HEK293 (cell line): ENCODE results near the gene CLEC16A.

Source experiments
- CTCF ChIA-PET: fragments of 350-600 bp; formaldehyde crosslinking; extraction: SDS; loops from one replicate; lab custom pipeline; 2021; ENCODE audit warnings: antibody characterized with exemption; lab: Yijun Ruan, JAX
- POLR2A ChIA-PET: fragments of 300-600 bp; formaldehyde crosslinking; extraction: SDS; loops from one replicate; lab custom pipeline; 2020; ENCODE audit warnings: antibody characterized with exemption, inconsistent platforms; lab: Yijun Ruan, JAX
- H3K27ac ChIP-seq: fragments of 200-500 bp; sonication (Bioruptor generic); 2 replicates; pipeline ENCODE4 v1.5.1; 2014; ENCODE audit warnings: low read depth, low read length, control low read depth, inconsistent platforms; ENCODE audit errors: extremely low read depth
- H3K36me3 ChIP-seq, 2 experiments: fragments of 200-500 bp in 1 of 2; sonication (Bioruptor generic) in 1 of 2; 1 replicate in 1 of 2; 2 replicates in 1 of 2; pipeline ENCODE4 v1.5.1; 2014 to 2017; ENCODE audit warnings: inconsistent platforms in 2 of 2, low read length in 2 of 2; ENCODE audit not compliant: control insufficient read depth in 2 of 2, insufficient read depth in 1 of 2
- H3K4me1 ChIP-seq: fragments of 200-500 bp; sonication (Bioruptor generic); 2 replicates; pipeline ENCODE4 v1.5.1; 2014; ENCODE audit warnings: mild to moderate bottlenecking, low read length, inconsistent platforms; ENCODE audit not compliant: control insufficient read depth, insufficient read depth
- H3K4me3 ChIP-seq: 2 replicates; pipeline ENCODE4 v1.5.1; 2011; ENCODE audit warnings: low read depth, mild to moderate bottlenecking, control low read depth, low read length, moderate library complexity
- H3K9me3 ChIP-seq: fragments of 200-500 bp; sonication (Bioruptor generic); 2 replicates; pipeline ENCODE4 v1.5.1; 2014; ENCODE audit warnings: low read depth, low read length, inconsistent platforms; ENCODE audit not compliant: control insufficient read depth, insufficient read depth
- AEBP2 ChIP-seq: fragments of 450-650 bp; formaldehyde crosslinking; IDR thresholded peaks from 2 replicates; pipeline ENCODE4 v1.5.1; 2016; ENCODE audit warnings: missing biosample characterization, missing genetic modification characterization, borderline replicate concordance
- EGR2 ChIP-seq: fragments of 450-650 bp; formaldehyde crosslinking; IDR thresholded peaks from 2 replicates; pipeline ENCODE4 v1.5.1; 2016; ENCODE audit warnings: low read depth, missing biosample characterization, missing genetic modification characterization
- ELK4 ChIP-seq: IDR thresholded peaks from 2 replicates; pipeline ENCODE4 v1.6.1; 2011; ENCODE audit warnings: mild to moderate bottlenecking, low read depth, low read length, borderline replicate concordance
- PRDM4 ChIP-seq: fragments of 450-650 bp; formaldehyde crosslinking; IDR thresholded peaks from 2 replicates; pipeline ENCODE4 v1.5.1; 2017; ENCODE audit warnings: missing biosample characterization, missing genetic modification characterization
- ZFHX2 ChIP-seq: fragments of 450-650 bp; formaldehyde crosslinking; conservative IDR thresholded peaks from 2 replicates; pipeline ENCODE4 v1.5.1; 2016; ENCODE audit warnings: missing biosample characterization, missing genetic modification characterization
- ZNF19 ChIP-seq: fragments of 450-650 bp; formaldehyde crosslinking; IDR thresholded peaks from 2 replicates; pipeline ENCODE4; 2016; ENCODE audit warnings: missing biosample characterization, missing genetic modification characterization, low read depth
- ZNF274 ChIP-seq, 2 experiments: fragments of 200-500 bp in 1 of 2; fragments of 450-650 bp in 1 of 2; sonication (Bioruptor generic) in 1 of 2; formaldehyde crosslinking in 1 of 2; IDR thresholded peaks; 2 replicates each; pipeline versions ENCODE4 v1.5.1 to v1.6.1; 2014 to 2016; ENCODE audit warnings: borderline replicate concordance in 1 of 2, inconsistent platforms in 1 of 2, low read length in 1 of 2, missing biosample characterization in 1 of 2, missing genetic modification characterization in 1 of 2
- ZNF350 ChIP-seq: fragments of 450-650 bp; formaldehyde crosslinking; IDR thresholded peaks from 2 replicates; pipeline ENCODE4 v1.5.0; 2017; ENCODE audit warnings: missing biosample characterization, mild to moderate bottlenecking, missing genetic modification characterization
- ZNF394 ChIP-seq: fragments of 450-650 bp; formaldehyde crosslinking; IDR thresholded peaks from 2 replicates; pipeline ENCODE4 v1.5.1; 2016; ENCODE audit warnings: missing biosample characterization, missing genetic modification characterization, mild to moderate bottlenecking, moderate library complexity, borderline replicate concordance
- ZNF48 ChIP-seq: fragments of 450-650 bp; formaldehyde crosslinking; IDR thresholded peaks from 2 replicates; pipeline ENCODE4 v1.5.1; 2016; ENCODE audit warnings: missing biosample characterization, missing genetic modification characterization
- ZNF571 ChIP-seq: fragments of 450-650 bp; formaldehyde crosslinking; IDR thresholded peaks from 2 replicates; pipeline ENCODE4 v1.5.0; 2017; ENCODE audit warnings: missing biosample characterization, missing genetic modification characterization
- ZNF580 ChIP-seq: fragments of 450-650 bp; formaldehyde crosslinking; IDR thresholded peaks from 2 replicates; pipeline ENCODE4 v1.5.1; 2016; ENCODE audit warnings: missing biosample characterization, missing genetic modification characterization
- ZNF621 ChIP-seq: fragments of 450-650 bp; formaldehyde crosslinking; IDR thresholded peaks from 2 replicates; pipeline ENCODE4 v1.5.1; 2017; ENCODE audit warnings: missing biosample characterization, missing genetic modification characterization
- ZNF654 ChIP-seq: fragments of 450-650 bp; formaldehyde crosslinking; IDR thresholded peaks from 2 replicates; pipeline ENCODE4 v1.5.1; 2016; ENCODE audit warnings: low read depth, missing biosample characterization, missing genetic modification characterization
- ZNF701 ChIP-seq: fragments of 450-650 bp; formaldehyde crosslinking; IDR thresholded peaks from 2 replicates; pipeline ENCODE4 v1.5.1; 2016; ENCODE audit warnings: missing biosample characterization, missing genetic modification characterization
- TF ChIP-seq, protein P1 (sequence below): fragments of 450-650 bp; formaldehyde crosslinking; conservative IDR thresholded peaks from 2 replicates; pipeline ENCODE4 v1.5.1; 2016; ENCODE audit warnings: low read depth, missing biosample characterization, missing genetic modification characterization

The CLEC16A gene

DNA sequence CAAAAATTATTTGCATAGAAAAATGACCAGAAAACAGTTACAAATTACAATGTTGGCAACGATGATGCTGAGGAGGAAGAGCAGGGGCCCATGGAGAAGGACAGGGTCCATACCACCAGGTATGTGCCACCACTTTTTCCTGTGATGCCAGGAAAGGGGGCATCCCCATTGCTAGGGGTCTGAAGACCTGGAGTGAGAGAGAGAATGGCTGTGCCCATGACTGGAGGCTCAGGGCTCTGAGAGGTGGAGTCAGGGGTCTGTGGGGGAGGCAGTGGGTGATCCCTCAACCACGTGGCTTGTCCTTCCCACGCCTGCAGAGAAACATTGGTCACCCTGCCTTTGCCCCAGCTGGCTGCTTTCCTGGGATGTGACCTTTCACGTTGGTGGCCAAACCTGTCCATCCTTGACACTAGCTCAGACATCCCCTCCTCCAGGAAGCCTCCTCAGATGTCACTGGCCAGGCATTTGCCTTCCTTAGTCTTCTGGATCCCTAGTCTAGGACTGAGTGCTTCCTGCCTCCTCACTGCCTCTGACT, 260.2 kb downstream of the CLEC16A start:
- Histone ChIP-seq H3K9me3 (no peaks in the 10 kb centered on the region), H3K36me3 (no peaks in the 10 kb centered on the region), H3K4me1 (no peaks in the 10 kb centered on the region), H3K4me3 (no peak overlapping the region), H3K27ac (no peak overlapping the region)
- ChIA-PET CTCF (no interaction called here), POLR2A (no interaction called here)
- TF ChIP-seq ZNF48 (tag by site-specific recombination), result no peak
- TF ChIP-seq ZFHX2, result peak; percentile 46; the same call in 1 of the 2 replicates
- peak; percentile 24; the same call in 1 of the 2 replicates for TF ChIP-seq EGR2 (tag by site-specific recombination)

DNA sequence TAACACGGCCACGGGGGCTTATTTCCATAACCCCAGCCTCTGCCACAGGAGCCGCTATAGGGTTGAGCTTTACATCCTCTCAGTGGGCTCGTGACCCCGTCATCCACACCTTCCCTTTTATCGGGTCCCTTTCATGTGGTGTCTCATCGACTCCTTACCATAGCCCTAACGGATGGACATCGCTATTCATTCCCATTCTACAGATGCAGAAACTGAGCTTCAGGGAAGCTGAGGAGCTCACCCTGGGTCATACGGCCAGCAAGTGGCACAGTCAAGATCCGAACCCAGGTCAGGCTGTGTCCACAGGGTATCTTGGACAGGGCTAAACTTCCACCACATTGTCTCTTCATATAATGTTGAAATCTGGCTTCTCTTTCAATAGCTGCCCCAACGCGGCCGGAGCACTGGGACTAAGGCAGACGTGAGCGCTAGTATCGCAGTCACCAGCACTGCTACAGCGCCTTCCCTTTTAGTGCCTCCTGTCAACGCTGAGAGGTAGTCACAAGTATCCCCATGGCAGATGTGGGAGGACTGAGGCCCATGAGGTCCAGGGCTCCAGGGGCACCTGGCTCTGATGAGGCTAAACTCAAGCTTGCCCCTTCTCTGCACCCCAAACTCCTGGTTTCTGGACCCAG, 260.8 kb downstream of the CLEC16A start:
- ChIA-PET CTCF (no interaction called here), POLR2A (no interaction called here)
- Histone ChIP-seq H3K4me1 (no peaks in the 10 kb centered on the region), H3K36me3 (no peaks in the 10 kb centered on the region), H3K9me3 (no peaks in the 10 kb centered on the region), H3K4me3 (no peak overlapping the region), H3K27ac (no peak overlapping the region)
- TF ChIP-seq PRDM4 (tag by site-specific recombination) (0 out of 2 replicates have a peak, but pooled peaks have one; percentile 27), ZNF394 (tag by site-specific recombination) (no peak), ZNF701 (tag by site-specific recombination) (no peak), ZNF19 (no peak), ZNF621 (tag by site-specific recombination) (no peak)

DNA sequence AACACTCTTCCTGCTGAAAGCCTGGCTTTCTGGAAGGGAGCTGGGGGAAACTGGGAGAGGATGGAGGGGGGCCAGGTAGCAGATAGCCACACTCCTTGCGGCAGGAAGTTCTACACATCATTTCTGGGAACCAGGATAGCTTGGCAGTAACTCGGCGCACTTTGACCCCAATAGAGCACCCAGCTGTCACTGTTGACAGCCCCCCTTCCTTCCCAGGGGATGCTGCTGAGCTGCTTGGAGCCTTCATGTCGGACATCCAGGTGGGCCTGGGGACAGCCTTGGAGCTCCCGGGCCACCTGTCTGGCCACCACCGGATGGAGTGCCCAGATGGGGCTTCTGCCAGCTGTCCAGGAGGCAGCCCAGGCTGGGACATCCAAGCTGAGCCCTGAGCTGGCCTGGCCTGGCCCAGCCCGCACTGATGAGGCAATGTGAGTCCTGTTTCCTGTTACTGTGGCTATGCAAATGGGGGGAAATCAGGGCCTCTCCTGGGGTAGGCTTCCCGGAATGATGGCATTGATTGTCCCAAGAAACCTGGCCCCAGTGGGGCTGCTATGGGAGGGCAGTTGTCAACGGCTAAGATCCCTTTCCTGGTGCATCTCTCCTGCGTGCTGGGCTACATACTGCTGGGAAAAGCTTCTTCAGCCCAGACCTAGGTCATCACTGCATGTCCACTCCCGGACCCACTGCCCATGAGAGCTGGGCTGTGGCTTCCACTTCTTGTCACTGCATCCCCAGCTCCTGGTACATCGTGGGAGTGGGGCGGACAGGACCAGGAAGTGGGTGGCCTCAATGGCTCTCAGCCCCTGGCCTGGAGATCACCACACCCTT, 261.6 kb downstream of the CLEC16A start:
- Histone ChIP-seq H3K4me1 (no peaks in the 10 kb centered on the region), H3K9me3 (no peaks in the 10 kb centered on the region), H3K27ac (no peak overlapping the region), H3K4me3 (no peak overlapping the region), H3K36me3 (no peaks in the 10 kb centered on the region)
- ChIA-PET POLR2A (interaction anchor here (1.0 kb wide), 1 partner anchor 50 kb away, joined by 3 read pairs; the partner anchor contains the start of gene SOCS1), CTCF (no interaction called here)
- TF ChIP-seq ZNF571 (tag by site-specific recombination), result no peak
- TF ChIP-seq, protein P1, sequence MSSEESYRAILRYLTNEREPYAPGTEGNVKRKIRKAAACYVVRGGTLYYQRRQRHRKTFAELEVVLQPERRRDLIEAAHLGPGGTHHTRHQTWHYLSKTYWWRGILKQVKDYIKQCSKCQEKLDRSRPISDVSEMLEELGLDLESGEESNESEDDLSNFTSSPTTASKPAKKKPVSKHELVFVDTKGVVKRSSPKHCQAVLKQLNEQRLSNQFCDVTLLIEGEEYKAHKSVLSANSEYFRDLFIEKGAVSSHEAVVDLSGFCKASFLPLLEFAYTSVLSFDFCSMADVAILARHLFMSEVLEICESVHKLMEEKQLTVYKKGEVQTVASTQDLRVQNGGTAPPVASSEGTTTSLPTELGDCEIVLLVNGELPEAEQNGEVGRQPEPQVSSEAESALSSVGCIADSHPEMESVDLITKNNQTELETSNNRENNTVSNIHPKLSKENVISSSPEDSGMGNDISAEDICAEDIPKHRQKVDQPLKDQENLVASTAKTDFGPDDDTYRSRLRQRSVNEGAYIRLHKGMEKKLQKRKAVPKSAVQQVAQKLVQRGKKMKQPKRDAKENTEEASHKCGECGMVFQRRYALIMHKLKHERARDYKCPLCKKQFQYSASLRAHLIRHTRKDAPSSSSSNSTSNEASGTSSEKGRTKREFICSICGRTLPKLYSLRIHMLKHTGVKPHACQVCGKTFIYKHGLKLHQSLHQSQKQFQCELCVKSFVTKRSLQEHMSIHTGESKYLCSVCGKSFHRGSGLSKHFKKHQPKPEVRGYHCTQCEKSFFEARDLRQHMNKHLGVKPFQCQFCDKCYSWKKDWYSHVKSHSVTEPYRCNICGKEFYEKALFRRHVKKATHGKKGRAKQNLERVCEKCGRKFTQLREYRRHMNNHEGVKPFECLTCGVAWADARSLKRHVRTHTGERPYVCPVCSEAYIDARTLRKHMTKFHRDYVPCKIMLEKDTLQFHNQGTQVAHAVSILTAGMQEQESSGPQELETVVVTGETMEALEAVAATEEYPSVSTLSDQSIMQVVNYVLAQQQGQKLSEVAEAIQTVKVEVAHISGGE (tag by site-specific recombination), result no peak
- no peak for TF ChIP-seq ZNF580 (tag by site-specific recombination)
- no peak for TF ChIP-seq ELK4
- no peak for TF ChIP-seq ZNF654 (tag by site-specific recombination)
- TF ChIP-seq ZNF274 (IDR thresholded peaks at IDR 0.05; ENCODE audit: low read length), result no peak
- TF ChIP-seq ZNF274 (tag by site-specific recombination; IDR thresholded peaks at IDR 0.05; ENCODE audit: borderline replicate concordance), result no peak
- no peak for TF ChIP-seq AEBP2 (tag by site-specific recombination)
- TF ChIP-seq ZNF350 (tag by site-specific recombination), result no peak
- no peak for TF ChIP-seq PRDM4 (tag by site-specific recombination)
